ENCODE results near the gene PRKN. TPM values are rescaled to one million over a fixed set of nuclear protein-coding genes. Genes with fewer than 3 reads are reported as not detected.

PRKN gene
- polyA plus RNA-seq, 1 donor from 2014 or later, result 1.2 TPM

GRCh38 chr6:161847628-161848027 lies 879.9 kb downstream of the PRKN start:
- Histone ChIP-seq H3K9me2 (ENCODE audit: insufficient read depth, low read length) (no peaks in the 10 kb centered on the region), H3F3A (ENCODE audit: insufficient read depth, low read length, poor library complexity, severe bottlenecking) (no peaks in the 10 kb centered on the region), H2AFZ (ENCODE audit: low read depth, low read length) (no peak overlapping the region), H3K79me2 (replicated peaks; ENCODE audit: insufficient read depth, low read length) (no peaks in the 10 kb centered on the region), H3K4me2 (ENCODE audit: low read length) (no peak overlapping the region), H3K27ac (ENCODE audit: low read length) (no peak overlapping the region), H3K9ac (ENCODE audit: low read length) (no peak overlapping the region), H3K36me3 (ENCODE audit: insufficient read depth, low read length) (no peaks in the 10 kb centered on the region), H4K20me1 (ENCODE audit: insufficient read depth) (no peaks in the 10 kb centered on the region), H3K4me3 (ENCODE audit: low read length) (no peak overlapping the region), H3K9me3 (ENCODE audit: low read length) (no peaks in the 10 kb centered on the region), H3K27me3 (ENCODE audit: insufficient read depth, low read depth, low read length) (no peaks in the 10 kb centered on the region)
- no peak for TF ChIP-seq TAF1 (IDR thresholded peaks at IDR 0.05; ENCODE audit: low read depth)
- no peak for TF ChIP-seq EP300 (conservative IDR thresholded peaks at IDR 0.05; ENCODE audit: poor library complexity, severe bottlenecking)
- TF ChIP-seq MXI1 (conservative IDR thresholded peaks at IDR 0.05; ENCODE audit: poor library complexity, severe bottlenecking), result no peak
- TF ChIP-seq RAD21 (conservative IDR thresholded peaks at IDR 0.05), result no peak
- no peak for TF ChIP-seq EZH2 (IDR thresholded peaks at IDR 0.05; ENCODE audit: borderline replicate concordance, insufficient read depth, low read length, poor library complexity, severe bottlenecking)
- no peak for TF ChIP-seq SMC3 (conservative IDR thresholded peaks at IDR 0.05; ENCODE audit: poor library complexity)
- TF ChIP-seq POLR2AphosphoS5 (IDR thresholded peaks at IDR 0.05), result no peak
- TF ChIP-seq, protein P1, sequence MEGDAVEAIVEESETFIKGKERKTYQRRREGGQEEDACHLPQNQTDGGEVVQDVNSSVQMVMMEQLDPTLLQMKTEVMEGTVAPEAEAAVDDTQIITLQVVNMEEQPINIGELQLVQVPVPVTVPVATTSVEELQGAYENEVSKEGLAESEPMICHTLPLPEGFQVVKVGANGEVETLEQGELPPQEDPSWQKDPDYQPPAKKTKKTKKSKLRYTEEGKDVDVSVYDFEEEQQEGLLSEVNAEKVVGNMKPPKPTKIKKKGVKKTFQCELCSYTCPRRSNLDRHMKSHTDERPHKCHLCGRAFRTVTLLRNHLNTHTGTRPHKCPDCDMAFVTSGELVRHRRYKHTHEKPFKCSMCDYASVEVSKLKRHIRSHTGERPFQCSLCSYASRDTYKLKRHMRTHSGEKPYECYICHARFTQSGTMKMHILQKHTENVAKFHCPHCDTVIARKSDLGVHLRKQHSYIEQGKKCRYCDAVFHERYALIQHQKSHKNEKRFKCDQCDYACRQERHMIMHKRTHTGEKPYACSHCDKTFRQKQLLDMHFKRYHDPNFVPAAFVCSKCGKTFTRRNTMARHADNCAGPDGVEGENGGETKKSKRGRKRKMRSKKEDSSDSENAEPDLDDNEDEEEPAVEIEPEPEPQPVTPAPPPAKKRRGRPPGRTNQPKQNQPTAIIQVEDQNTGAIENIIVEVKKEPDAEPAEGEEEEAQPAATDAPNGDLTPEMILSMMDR (IDR thresholded peaks at IDR 0.05; ENCODE audit: poor library complexity, severe bottlenecking), result no peak
- TF ChIP-seq, protein P2, sequence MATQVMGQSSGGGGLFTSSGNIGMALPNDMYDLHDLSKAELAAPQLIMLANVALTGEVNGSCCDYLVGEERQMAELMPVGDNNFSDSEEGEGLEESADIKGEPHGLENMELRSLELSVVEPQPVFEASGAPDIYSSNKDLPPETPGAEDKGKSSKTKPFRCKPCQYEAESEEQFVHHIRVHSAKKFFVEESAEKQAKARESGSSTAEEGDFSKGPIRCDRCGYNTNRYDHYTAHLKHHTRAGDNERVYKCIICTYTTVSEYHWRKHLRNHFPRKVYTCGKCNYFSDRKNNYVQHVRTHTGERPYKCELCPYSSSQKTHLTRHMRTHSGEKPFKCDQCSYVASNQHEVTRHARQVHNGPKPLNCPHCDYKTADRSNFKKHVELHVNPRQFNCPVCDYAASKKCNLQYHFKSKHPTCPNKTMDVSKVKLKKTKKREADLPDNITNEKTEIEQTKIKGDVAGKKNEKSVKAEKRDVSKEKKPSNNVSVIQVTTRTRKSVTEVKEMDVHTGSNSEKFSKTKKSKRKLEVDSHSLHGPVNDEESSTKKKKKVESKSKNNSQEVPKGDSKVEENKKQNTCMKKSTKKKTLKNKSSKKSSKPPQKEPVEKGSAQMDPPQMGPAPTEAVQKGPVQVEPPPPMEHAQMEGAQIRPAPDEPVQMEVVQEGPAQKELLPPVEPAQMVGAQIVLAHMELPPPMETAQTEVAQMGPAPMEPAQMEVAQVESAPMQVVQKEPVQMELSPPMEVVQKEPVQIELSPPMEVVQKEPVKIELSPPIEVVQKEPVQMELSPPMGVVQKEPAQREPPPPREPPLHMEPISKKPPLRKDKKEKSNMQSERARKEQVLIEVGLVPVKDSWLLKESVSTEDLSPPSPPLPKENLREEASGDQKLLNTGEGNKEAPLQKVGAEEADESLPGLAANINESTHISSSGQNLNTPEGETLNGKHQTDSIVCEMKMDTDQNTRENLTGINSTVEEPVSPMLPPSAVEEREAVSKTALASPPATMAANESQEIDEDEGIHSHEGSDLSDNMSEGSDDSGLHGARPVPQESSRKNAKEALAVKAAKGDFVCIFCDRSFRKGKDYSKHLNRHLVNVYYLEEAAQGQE (IDR thresholded peaks at IDR 0.05; ENCODE audit: borderline replicate concordance), result no peak

- Histone ChIP-seq H3K79me2 (replicated peaks; ENCODE audit: insufficient read depth, low read length) (no peaks in the 10 kb centered on the region), H3K9me2 (ENCODE audit: insufficient read depth, low read length) (no peaks in the 10 kb centered on the region), H3K4me3 (ENCODE audit: low read length) (no peak overlapping the region), H3K36me3 (ENCODE audit: insufficient read depth, low read length) (no peaks in the 10 kb centered on the region), H3K9ac (ENCODE audit: low read length) (no peak overlapping the region), H3K27me3 (ENCODE audit: insufficient read depth, low read depth, low read length) (no peaks in the 10 kb centered on the region), H4K20me1 (ENCODE audit: insufficient read depth) (no peaks in the 10 kb centered on the region), H2AFZ (ENCODE audit: low read depth, low read length) (no peak overlapping the region), H3F3A (ENCODE audit: insufficient read depth, low read length, poor library complexity, severe bottlenecking) (no peaks in the 10 kb centered on the region), H3K27ac (ENCODE audit: low read length) (no peak overlapping the region), H3K4me2 (ENCODE audit: low read length) (no peak overlapping the region), H3K9me3 (ENCODE audit: low read length) (no peaks in the 10 kb centered on the region)
- TF ChIP-seq EP300 (conservative IDR thresholded peaks at IDR 0.05; ENCODE audit: poor library complexity, severe bottlenecking), result no peak
- TF ChIP-seq MXI1 (conservative IDR thresholded peaks at IDR 0.05; ENCODE audit: poor library complexity, severe bottlenecking), result no peak
- TF ChIP-seq EZH2 (IDR thresholded peaks at IDR 0.05; ENCODE audit: borderline replicate concordance, insufficient read depth, low read length, poor library complexity, severe bottlenecking), result no peak
- no peak for TF ChIP-seq SMC3 (conservative IDR thresholded peaks at IDR 0.05; ENCODE audit: poor library complexity)
These were observed 882.8 kb downstream of the PRKN start for GRCh38 chr6:161844804-161845203.

Measured in neural cell (in vitro differentiated cells).